HCT116 (cell line): ENCODE results near the gene MMGT1. TPM values are rescaled to one million over a fixed set of nuclear protein-coding genes. Genes with fewer than 3 reads are reported as not detected.

Source experiments
- ATAC-seq: fragments of 200-7000 bp; cut with Tn5 transposase; 2 replicates; pipeline ENCODE4 v1.9.1; 2020; ENCODE audit warnings: mild to moderate bottlenecking, moderate library complexity
- BruUV-seq: library from RNA; stranded (reverse); fragments of 400-500 nt; replicated peaks from 2 replicates; lab custom pipeline; 2021; lab: Mats Ljungman, UMichigan
- CTCF ChIA-PET: fragments of 300-600 bp; sonication (Branson Sonifier 250); formaldehyde crosslinking; loops from one replicate; lab custom pipeline; 2021; ENCODE audit warnings: antibody characterized with exemption; lab: Charles Lee
- POLR2A ChIA-PET: fragments of 300-600, 350-600 bp; sonication (Branson Sonifier 250); formaldehyde crosslinking; loops from one replicate; lab custom pipeline; 2021; ENCODE audit warnings: antibody characterized with exemption; lab: Charles Lee
- RAD21 ChIA-PET, 2 experiments: fragments of 300-600 bp; sonication (Branson Sonifier 250); formaldehyde crosslinking; loops; one replicate each; lab custom pipeline; 2023; ENCODE audit warnings: low total read pairs in 2 of 2; ENCODE audit not compliant: uncharacterized antibody in 2 of 2, unreplicated experiment in 2 of 2, low non-redundant PET in 1 of 2; lab: Charles Lee
- DNase-seq: peaks from one replicate; pipeline ENCODE4 v3.0.0-alpha.2; 2010; ENCODE audit warnings: low read depth, low spot score
- H2AFZ ChIP-seq: fragments of 200-600 bp; shearing (Covaris generic), sonication (generic); 2 replicates; pipeline ENCODE4 v1.6.1; 2017; ENCODE audit warnings: low read depth, mixed run types, mixed read lengths, antibody characterized with exemption, low read length; ENCODE audit not compliant: poor library complexity, severe bottlenecking
- H3K27ac ChIP-seq: 2 replicates; pipeline ENCODE4 v1.5.1; 2012; ENCODE audit warnings: low read depth, low read length
- H3K27me3 ChIP-seq: fragments of 200-600 bp; sonication (generic); 2 replicates; pipeline ENCODE4 v1.6.1; 2016; ENCODE audit warnings: mixed run types, low read length, mixed read lengths; ENCODE audit not compliant: insufficient read depth
- H3K36me3 ChIP-seq, 2 experiments: fragments of 200-500 bp in 1 of 2; fragments of 200-600 bp in 1 of 2; sonication (Bioruptor generic) in 1 of 2; sonication (generic) in 1 of 2; 2 replicates each; pipeline versions ENCODE4 v1.5.1 to v1.6.1; 2014 to 2016; ENCODE audit warnings: low read length in 2 of 2, inconsistent platforms in 1 of 2, mixed read lengths in 1 of 2, mixed run types in 1 of 2; ENCODE audit not compliant: insufficient read depth in 2 of 2, control insufficient read depth in 1 of 2
- H3K4me1 ChIP-seq, 2 experiments: fragments of 200-600 bp in 1 of 2; sonication (generic) in 1 of 2; 2 replicates each; pipeline versions ENCODE4 v1.5.1 to v1.6.1; 2012 to 2017; ENCODE audit warnings: low read length in 2 of 2, inconsistent platforms in 1 of 2, mild to moderate bottlenecking in 1 of 2, mixed read lengths in 1 of 2, mixed run types in 1 of 2, moderate library complexity in 1 of 2; ENCODE audit not compliant: insufficient read depth in 2 of 2, control insufficient read depth in 1 of 2
- H3K4me2 ChIP-seq: fragments of 200-600 bp; sonication (generic); 2 replicates; pipeline ENCODE4 v1.6.1; 2017; ENCODE audit warnings: mixed run types, low read length, mixed read lengths
- H3K4me3 ChIP-seq, 2 experiments: fragments of 200-600 bp in 1 of 2; sonication (generic) in 1 of 2; replicated peaks in 1 of 2; 2 replicates each; pipeline ENCODE4 v1.5.1; 2011 to 2016; ENCODE audit warnings: low read length in 2 of 2, control low read depth in 1 of 2, low read depth in 1 of 2, mild to moderate bottlenecking in 1 of 2, mixed read lengths in 1 of 2, mixed run types in 1 of 2
- H3K79me2 ChIP-seq: fragments of 200-600 bp; sonication (generic); 2 replicates; pipeline ENCODE4 v1.6.1; 2017; ENCODE audit warnings: mild to moderate bottlenecking, mixed run types, low read length, moderate library complexity, mixed read lengths; ENCODE audit not compliant: insufficient read depth
- H3K9ac ChIP-seq: fragments of 200-600 bp; sonication (generic); 2 replicates; pipeline ENCODE4 v1.6.1; 2016; ENCODE audit warnings: low read length, mixed read lengths
- H3K9me2 ChIP-seq: fragments of 200-600 bp; sonication (generic), shearing (Covaris generic); 2 replicates; pipeline ENCODE4 v1.6.1; 2017; ENCODE audit warnings: mixed run types, mild to moderate bottlenecking, moderate library complexity; ENCODE audit not compliant: insufficient read depth
- H3K9me3 ChIP-seq, 2 experiments: fragments of 200-500 bp in 1 of 2; fragments of 200-600 bp in 1 of 2; sonication (Bioruptor generic) in 1 of 2; sonication (generic) in 1 of 2; 2 replicates each; pipeline ENCODE4 v1.6.1; 2014 to 2017; ENCODE audit warnings: low read length in 2 of 2, mixed read lengths in 2 of 2, inconsistent platforms in 1 of 2, low read depth in 1 of 2, mild to moderate bottlenecking in 1 of 2, mixed run types in 1 of 2, moderate library complexity in 1 of 2; ENCODE audit not compliant: control insufficient read depth in 1 of 2, insufficient read depth in 1 of 2
- H4K20me1 ChIP-seq: fragments of 200-600 bp; sonication (generic), shearing (Covaris generic); 2 replicates; pipeline ENCODE4 v1.6.1; 2017; ENCODE audit warnings: mixed run types, mild to moderate bottlenecking, moderate library complexity; ENCODE audit not compliant: insufficient read depth
- CEBPB ChIP-seq: IDR thresholded peaks from 2 replicates; pipeline ENCODE4 v1.6.1; 2012; ENCODE audit warnings: low read depth
- EGR1 ChIP-seq: IDR thresholded peaks from 2 replicates; pipeline ENCODE4 v1.6.1; 2012; ENCODE audit warnings: low read depth
- EZH2 ChIP-seq: fragments of 200-600 bp; sonication (generic); IDR thresholded peaks from 2 replicates; pipeline ENCODE4 v1.6.1; 2017; ENCODE audit warnings: antibody characterized with exemption, mixed run types
- EZH2phosphoT487 ChIP-seq: fragments of 200-600 bp; IDR thresholded peaks from 2 replicates; pipeline ENCODE4 v1.6.1; 2018; ENCODE audit warnings: antibody characterized with exemption, borderline replicate concordance
- FOSL1 ChIP-seq: IDR thresholded peaks from 2 replicates; pipeline ENCODE4 v1.6.1; 2012; ENCODE audit warnings: low read depth
- JUND ChIP-seq: IDR thresholded peaks from 2 replicates; pipeline ENCODE4 v1.6.1; 2012
- SP1 ChIP-seq: IDR thresholded peaks from 2 replicates; pipeline ENCODE4 v1.6.1; 2012; ENCODE audit warnings: low read depth
- intact Hi-C: fragments of 100-400 bp; cut with micrococcal nuclease; formaldehyde crosslinking; loops from 2 replicates; pipeline ENCODE4 v1.10.0; 2022
- total RNA-seq: library from RNA; stranded (reverse); gene quantifications from one replicate; pipeline ENCODE4 v1.2.1, GENCODE V29; 2021; ENCODE audit not compliant: unreplicated experiment

Gene MMGT1
- total RNA-seq, 1 experiment from 2014 or later: 23.2 TPM

DNA sequence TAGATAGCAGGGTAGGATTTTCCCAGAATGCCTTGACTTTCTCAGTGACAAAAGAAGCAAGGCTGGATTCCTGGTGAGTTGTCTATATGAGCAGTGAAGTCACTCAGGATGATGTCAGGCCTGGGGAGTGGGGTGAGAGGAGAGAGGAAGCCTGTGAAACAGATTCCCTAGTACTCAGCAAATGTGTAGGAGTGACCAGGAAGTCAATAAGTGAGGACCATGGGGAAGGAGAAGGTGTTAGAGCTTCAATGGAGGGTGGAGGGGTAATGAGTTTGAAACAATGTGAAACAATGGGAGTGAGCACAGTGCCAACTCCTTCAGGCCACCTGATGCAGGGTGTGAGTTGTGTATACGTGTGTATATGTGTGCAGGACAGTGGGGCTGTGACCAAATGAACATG lies 9.1 kb upstream of the MMGT1 start:
- Histone ChIP-seq H3K4me2 (no peak overlapping the region), H3K9me3 (no peaks in the 10 kb centered on the region), H2AFZ (no peak overlapping the region), H4K20me1 (no peaks in the 10 kb centered on the region), H3K4me3 (no peak overlapping the region), H3K4me1 (peaks cover 0 to 8% of the 10 kb centered on the region in 2 experiments; a peak in 1 of 4 replicates), H3K27ac (no peak overlapping the region), H3K9ac (no peak overlapping the region), H3K79me2 (no peaks in the 10 kb centered on the region), H3K27me3 (no peaks in the 10 kb centered on the region), H3K36me3 (no peaks in the 10 kb centered on the region), H3K9me2 (no peaks in the 10 kb centered on the region)
- BruUV-seq: no TSS peak
- ChIA-PET CTCF (no interaction called here), POLR2A (no interaction called here), RAD21 (no interaction called here)
- TF ChIP-seq EZH2 (no peak), CEBPB (no peak)
- ATAC-seq (no peak), DNase-seq (no peak)
- intact Hi-C loops: no loop called here

GRCh38 chrX:135981668-135982067 lies 7.9 kb upstream of the MMGT1 start:
- ChIA-PET CTCF (no interaction called here), POLR2A (no interaction called here)
- no peak overlapping the region for H3K9ac ChIP-seq
- no peak for TF ChIP-seq EZH2phosphoT487
- TF ChIP-seq EGR1: no peak
- TF ChIP-seq FOSL1: no peak
- TF ChIP-seq JUND: no peak
- TF ChIP-seq SP1: no peak
- TF ChIP-seq, all 23 proteins: peak for 0
- no peaks in the 10 kb centered on the region for H3K79me2 ChIP-seq
- H3K36me3 ChIP-seq: no peaks in the 10 kb centered on the region
- H2AFZ ChIP-seq: no peak overlapping the region
- DNase-seq (no peak), ATAC-seq (no peak)
- H3K4me1 ChIP-seq: peaks cover 0 to 8% of the 10 kb centered on the region in 2 experiments; a peak in 1 of 4 replicates
- H3K27ac ChIP-seq: no peak overlapping the region
- H3K9me2 ChIP-seq: no peaks in the 10 kb centered on the region
- no peak overlapping the region for H3K4me3 ChIP-seq
- H3K9me3 ChIP-seq: no peaks in the 10 kb centered on the region
- no peak overlapping the region for H3K4me2 ChIP-seq
- no peaks in the 10 kb centered on the region for H3K27me3 ChIP-seq
- no peaks in the 10 kb centered on the region for H4K20me1 ChIP-seq
- RAD21 ChIA-PET: no interaction called here
- intact Hi-C loops: no loop called here
- BruUV-seq: no TSS peak
